Ovary (tissue), 9 donors: Measurements from ENCODE around the gene SENP7. TPM values are rescaled to one million over a fixed set of nuclear protein-coding genes. Genes with fewer than 3 reads are reported as not detected.

Experiments
- DNase-seq, 5 donors: peaks; one replicate each; pipeline ENCODE4 v3.0.0-alpha.2; 2019 to 2020
- H3K27ac ChIP-seq, 2 donors: fragments of 200-600 bp; one replicate each; pipeline versions ENCODE4 v1.5.1 to v1.8.0; 2019 to 2022
- H3K27me3 ChIP-seq: fragments of 200-600 bp; one replicate; pipeline ENCODE4 v1.8.0; 2022
- H3K36me3 ChIP-seq: fragments of 200-600 bp; sonication (generic); one replicate; pipeline ENCODE4 v1.5.1; 2019
- H3K4me1 ChIP-seq: one replicate; pipeline ENCODE4 v1.8.1; 2013; ENCODE audit warnings: mild to moderate bottlenecking, moderate library complexity; ENCODE audit not compliant: insufficient read depth
- H3K4me3 ChIP-seq: fragments of 200-600 bp; sonication (generic); one replicate; pipeline ENCODE4 v1.5.1; 2017
- H3K9me3 ChIP-seq, 2 donors: fragments of 200-600 bp in 1 of 2; sonication (generic) in 1 of 2; one replicate each; pipeline versions ENCODE4 v1.5.1 to v1.8.1; 2013 to 2019; ENCODE audit warnings: mild to moderate bottlenecking in 1 of 2, moderate library complexity in 1 of 2
- EP300 ChIP-seq: sonication (generic); formaldehyde crosslinking; IDR thresholded peaks from one replicate; pipeline ENCODE4 v1.6.1; 2017; ENCODE audit warnings: antibody characterized with exemption
- POLR2A ChIP-seq: fragments of 450-650 bp; IDR thresholded peaks from one replicate; pipeline ENCODE4 v1.6.1; 2017; ENCODE audit warnings: antibody characterized with exemption, mild to moderate bottlenecking, moderate library complexity
- WGBS, 3 donors: extraction: QIAGEN DNeasy Blood & Tissue Kit in 1 of 3; methylation state at CpG; one replicate each; pipeline versions ENCODE4 v1.1.5 to v1.1.7; 2013 to 2017; 5-methylcytosine and 5-hydroxymethylcytosine counted together
- intact Hi-C, 4 donors: fragments of 100-400 bp; cut with DNase I; formaldehyde crosslinking; loops; one replicate each; pipeline versions ENCODE4 v1.11.0 to v1.15.1; 2022 to 2023
- polyA plus RNA-seq, 2 donors: library from polyadenylated mRNA; stranded (reverse); fragments of 200-250 nt in 1 of 2; fragments of 350-450 nt in 1 of 2; fragmentation: Illumina TruSeq in 1 of 2; extraction: RNeasy Lipid Tissue Mini Kit (QIAGEN cat#74804) in 1 of 2; gene quantifications; one replicate each; pipeline ENCODE4 v1.2.3, GENCODE V29; 2013 to 2014
- total RNA-seq, 7 donors: library from RNA; depleted of rRNA in 2 of 7; stranded (reverse); fragments of >200 nt in 2 of 7; fragmentation: NEBNext Ultra II Directional in 3 of 7; extraction: Animal tissue kit (Norgen Biotek cat#: 25700) in 3 of 7; gene quantifications; one replicate each; pipeline versions ENCODE4 v1.1.0 to v1.2.4, GENCODE V29; 2016 to 2023
- TF ChIP-seq, protein P1 (sequence below), 3 donors: fragments of 450-650 bp in 2 of 3; fragments of 200-600 bp in 1 of 3; IDR thresholded peaks; one replicate each; pipeline versions ENCODE4 v1.5.1 to v1.8.0; 2016 to 2022; ENCODE audit warnings: antibody characterized with exemption in 3 of 3, mild to moderate bottlenecking in 1 of 3
- donor health status: DM: no; HTN: no; CAD: no; lungs with moderate emphysema.
- donor health status: DM: no; HTN: no; CAD: no.
- donor health status: Bipolar disorder and iron deficiency.
- donor health status: DM: yes; HTN: yes; CAD: no.
- donor health status: DM: no; HTN: no; CAD: no.
- donor health status: DM: yes; HTN: yes; CAD: no.

Gene SENP7
- total and polyA plus RNA-seq, 9 donors = 16.9 to 33.4 (median 26.8) TPM

DNA sequence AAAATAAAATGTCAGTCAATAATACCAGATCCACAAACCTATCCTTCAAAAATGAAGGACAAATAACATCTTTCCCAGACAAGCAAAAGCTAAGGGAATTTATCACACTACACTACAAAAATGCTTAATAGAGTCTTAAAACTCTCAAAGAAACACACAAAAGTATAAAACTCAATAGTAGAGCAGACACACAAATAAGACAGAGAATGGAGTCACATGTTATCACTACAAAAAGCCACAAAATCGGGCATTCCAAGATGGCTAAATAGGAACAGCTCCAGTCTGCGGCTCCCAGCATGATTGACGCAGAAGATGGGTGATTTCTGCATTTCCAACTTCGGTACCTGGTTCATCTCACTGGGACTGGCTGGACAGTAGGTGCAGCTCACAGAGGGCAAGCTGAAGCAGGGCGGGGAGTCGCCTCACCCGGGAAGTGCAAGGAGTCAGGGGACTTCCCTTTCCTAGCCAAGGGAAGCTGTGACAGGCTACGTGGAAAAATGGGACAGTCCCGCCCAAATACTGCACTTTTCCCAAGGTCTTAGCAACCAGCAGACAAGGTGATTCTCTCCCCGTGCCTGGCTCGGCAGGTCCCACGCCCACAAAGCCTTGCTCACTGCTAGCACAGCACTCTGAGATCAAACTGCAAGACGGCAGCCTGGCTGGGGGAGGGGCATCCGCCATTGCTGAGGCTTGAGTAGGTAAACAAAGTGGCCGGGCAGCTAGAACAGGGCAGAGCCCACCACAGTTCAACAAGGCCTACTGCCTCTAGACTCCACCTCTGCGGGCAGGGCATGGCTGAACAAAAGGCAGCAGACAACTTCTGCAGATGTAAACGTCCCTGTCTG lies 46.3 kb downstream of the SENP7 start:
- TF ChIP-seq EP300 = no peak
- no peak for TF ChIP-seq POLR2A
- TF ChIP-seq, protein P1, sequence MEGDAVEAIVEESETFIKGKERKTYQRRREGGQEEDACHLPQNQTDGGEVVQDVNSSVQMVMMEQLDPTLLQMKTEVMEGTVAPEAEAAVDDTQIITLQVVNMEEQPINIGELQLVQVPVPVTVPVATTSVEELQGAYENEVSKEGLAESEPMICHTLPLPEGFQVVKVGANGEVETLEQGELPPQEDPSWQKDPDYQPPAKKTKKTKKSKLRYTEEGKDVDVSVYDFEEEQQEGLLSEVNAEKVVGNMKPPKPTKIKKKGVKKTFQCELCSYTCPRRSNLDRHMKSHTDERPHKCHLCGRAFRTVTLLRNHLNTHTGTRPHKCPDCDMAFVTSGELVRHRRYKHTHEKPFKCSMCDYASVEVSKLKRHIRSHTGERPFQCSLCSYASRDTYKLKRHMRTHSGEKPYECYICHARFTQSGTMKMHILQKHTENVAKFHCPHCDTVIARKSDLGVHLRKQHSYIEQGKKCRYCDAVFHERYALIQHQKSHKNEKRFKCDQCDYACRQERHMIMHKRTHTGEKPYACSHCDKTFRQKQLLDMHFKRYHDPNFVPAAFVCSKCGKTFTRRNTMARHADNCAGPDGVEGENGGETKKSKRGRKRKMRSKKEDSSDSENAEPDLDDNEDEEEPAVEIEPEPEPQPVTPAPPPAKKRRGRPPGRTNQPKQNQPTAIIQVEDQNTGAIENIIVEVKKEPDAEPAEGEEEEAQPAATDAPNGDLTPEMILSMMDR (IDR thresholded peaks at IDR 0.05) = no peak
- Histone ChIP-seq H3K27me3 (no peaks in the 10 kb centered on the region), H3K9me3 (no peaks in the 10 kb centered on the region), H3K4me1 (no peaks in the 10 kb centered on the region), H3K27ac (no peak overlapping the region), H3K36me3 (no peaks in the 10 kb centered on the region), H3K4me3 (no peak overlapping the region)
- DNase-seq = no peak
- WGBS, 3 donors = 68 to 88% (median 77%) methylated on average over 17 of the region's 17 CpGs
- intact Hi-C loops = loop anchor here in 1 of 4 donors (10.0 kb wide), 1 partner anchor 398 kb away; no protein-coding TSS in a partner anchor

DNA sequence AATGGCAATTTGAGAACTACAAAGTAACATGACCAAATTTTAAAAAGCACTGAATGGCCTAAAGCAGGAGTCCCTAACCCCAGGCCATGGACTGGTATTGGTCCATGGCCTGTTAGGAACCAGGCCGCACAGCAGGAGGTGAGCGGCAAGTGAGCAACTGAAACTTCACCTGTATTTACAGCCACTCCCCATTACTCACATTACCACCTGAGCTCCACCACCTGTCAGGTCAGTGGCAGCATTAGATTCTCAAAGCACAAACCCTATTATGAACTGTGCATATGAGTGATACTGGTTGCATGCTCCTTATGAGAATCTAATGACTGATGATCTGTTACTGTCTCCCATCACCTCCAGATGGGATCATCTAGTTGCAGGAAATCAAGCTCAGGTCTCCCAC lies 48.8 kb downstream of the SENP7 start:
- H3K36me3 ChIP-seq = no peaks in the 10 kb centered on the region
- no peak overlapping the region for H3K4me3 ChIP-seq
- no peak overlapping the region for H3K27ac ChIP-seq
- no peak for TF ChIP-seq EP300
- TF ChIP-seq, protein P1 (IDR thresholded peaks at IDR 0.05) = no peak
- TF ChIP-seq POLR2A = no peak
- no peaks in the 10 kb centered on the region for H3K27me3 ChIP-seq
- H3K4me1 ChIP-seq = no peaks in the 10 kb centered on the region
- H3K9me3 ChIP-seq = no peaks in the 10 kb centered on the region
- 96 to 98% (median 97%) methylated on average over 2 of the region's 2 CpGs for WGBS, 3 donors
- no peak for DNase-seq
- intact Hi-C loops = loop anchor here in 1 of 4 donors (10.0 kb wide), 1 partner anchor 401 kb away; no protein-coding TSS in a partner anchor

DNA sequence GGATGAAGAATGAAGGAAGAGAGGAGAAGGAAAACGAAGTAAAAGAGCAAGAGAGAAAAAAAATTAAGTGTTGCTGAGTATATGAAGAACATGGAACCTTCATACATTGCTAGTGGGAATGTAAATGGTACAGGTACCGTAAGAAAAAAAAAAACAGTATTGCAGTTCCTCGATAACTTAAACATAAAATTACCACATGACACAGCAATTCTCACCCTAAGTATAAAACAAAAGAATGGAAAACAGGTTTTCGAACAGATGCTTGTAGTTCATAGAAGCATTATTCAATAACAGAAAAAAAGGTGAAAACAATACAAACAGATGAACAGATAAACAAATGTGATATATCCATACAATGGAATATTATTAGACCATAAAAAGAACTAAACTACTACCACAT lies 51.6 kb downstream of the SENP7 start:
- Histone ChIP-seq H3K27ac (no peak overlapping the region), H3K27me3 (no peaks in the 10 kb centered on the region), H3K9me3 (no peaks in the 10 kb centered on the region), H3K36me3 (no peaks in the 10 kb centered on the region), H3K4me3 (no peak overlapping the region), H3K4me1 (no peaks in the 10 kb centered on the region)
- WGBS, 3 donors = 83 to 95% (median 85%) methylated on average over 4 of the region's 4 CpGs
- intact Hi-C loops = loop anchor here in 1 of 4 donors (10.0 kb wide), 1 partner anchor 403 kb away; no protein-coding TSS in a partner anchor
- TF ChIP-seq POLR2A = no peak
- TF ChIP-seq EP300 = no peak
- TF ChIP-seq, protein P1 (IDR thresholded peaks at IDR 0.05) = no peak
- no peak for DNase-seq

DNA sequence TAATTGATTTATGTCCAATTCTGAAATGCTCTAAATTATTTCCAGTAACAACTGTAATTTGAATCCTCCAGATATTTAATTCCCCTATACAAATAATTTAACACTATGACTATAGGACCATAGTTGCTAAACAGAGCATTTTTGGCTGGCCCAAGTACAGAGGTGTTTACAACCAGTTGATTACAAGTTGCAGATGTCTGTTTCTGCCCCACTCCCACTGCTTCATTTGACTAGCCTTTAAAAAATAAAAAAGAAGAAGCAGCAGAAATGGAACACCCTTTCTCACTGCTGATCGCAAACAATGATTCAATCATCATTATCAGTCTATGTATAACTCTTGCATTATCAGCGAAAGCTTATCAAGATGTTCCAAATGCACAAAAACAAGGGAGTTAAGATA lies 54.6 kb downstream of the SENP7 start:
- no peak for DNase-seq
- TF ChIP-seq, protein P1 (IDR thresholded peaks at IDR 0.05) = no peak
- TF ChIP-seq EP300 (no peak), POLR2A (no peak)
- 92 to 97% (median 94%) methylated on average over 2 of the region's 2 CpGs for WGBS, 3 donors
- Histone ChIP-seq H3K4me3 (no peak overlapping the region), H3K27me3 (no peaks in the 10 kb centered on the region), H3K4me1 (no peaks in the 10 kb centered on the region), H3K27ac (no peak overlapping the region), H3K36me3 (no peaks in the 10 kb centered on the region), H3K9me3 (no peaks in the 10 kb centered on the region)
- intact Hi-C loops = no loop called here
